IPS-18c (cell line): Measurements from ENCODE around the gene CARMIL1.
"Not testable (repeated sequence)": the region's sequence is repeated elsewhere in the genome, so short reads cannot be mapped to it uniquely, and the experiment has no call there.

Source experiments
- H3K4me3 ChIP-seq: 2 replicates; pipeline ENCODE4 v1.7.0; 2013; ENCODE audit warnings: low read depth, mild to moderate bottlenecking, low read length, moderate library complexity; ENCODE audit not compliant: insufficient read depth
- H3K9me3 ChIP-seq: one replicate; pipeline ENCODE4 v1.6.1; 2013; ENCODE audit warnings: mild to moderate bottlenecking, low read length, moderate library complexity; ENCODE audit not compliant: control insufficient read depth, insufficient read depth

Gene CARMIL1

DNA sequence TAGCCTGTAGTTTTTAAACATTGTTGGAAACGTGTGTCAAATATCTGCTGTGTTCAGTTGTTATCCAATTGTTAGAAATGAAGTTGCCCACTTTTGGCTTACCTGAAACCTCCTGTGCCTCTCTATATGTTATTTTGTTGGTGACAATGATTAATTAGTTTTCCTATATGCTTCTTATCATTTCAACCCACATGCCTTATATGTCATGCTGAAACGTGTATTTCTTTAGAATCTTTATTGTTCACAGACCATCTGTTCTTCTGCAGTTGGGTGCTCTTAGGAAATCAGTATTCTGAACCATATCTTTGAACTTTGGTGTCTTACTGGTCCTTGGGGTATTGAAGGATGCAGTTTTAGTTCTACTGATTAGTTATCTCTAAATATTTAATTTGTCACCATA lies 281.7 kb downstream of the CARMIL1 start:
- Histone ChIP-seq H3K9me3 (no peaks in the 10 kb centered on the region), H3K4me3 (no peak overlapping the region)

GRCh38 chr6:25564943-25565342 lies 285.8 kb downstream of the CARMIL1 start:
- no peak overlapping the region for H3K4me3 ChIP-seq
- no peaks in the 10 kb centered on the region for H3K9me3 ChIP-seq

GRCh38 chr6:25570578-25570977 lies 291.4 kb downstream of the CARMIL1 start:
- H3K9me3 ChIP-seq, result no peaks in the 10 kb centered on the region
- no peak overlapping the region for H3K4me3 ChIP-seq

- H3K9me3 ChIP-seq, result no peaks in the 10 kb centered on the region
- no peak overlapping the region for H3K4me3 ChIP-seq
Measured at GRCh38 chr6:25576919-25577318, 297.7 kb downstream of the CARMIL1 start.

DNA sequence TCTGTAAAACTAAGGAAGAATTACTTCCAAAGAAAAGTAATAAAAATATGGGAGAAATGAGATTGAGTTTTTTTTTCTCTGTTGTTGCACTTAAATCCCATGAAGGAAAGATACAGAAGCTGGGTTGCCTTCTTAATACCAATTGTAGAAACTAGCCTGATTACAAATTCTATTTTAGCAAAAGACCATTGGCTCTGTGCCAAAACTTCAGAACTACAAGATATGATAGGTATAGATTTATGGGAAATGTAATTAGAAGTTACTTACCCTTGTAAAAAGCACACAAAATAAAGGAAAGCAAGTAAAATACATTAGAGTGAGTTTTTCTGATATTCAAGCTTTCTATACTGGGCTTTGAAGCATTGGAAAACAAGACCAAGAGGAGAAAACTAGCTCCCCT lies 299.4 kb downstream of the CARMIL1 start:
- Histone ChIP-seq H3K4me3 (no peak overlapping the region), H3K9me3 (no peaks in the 10 kb centered on the region)

DNA sequence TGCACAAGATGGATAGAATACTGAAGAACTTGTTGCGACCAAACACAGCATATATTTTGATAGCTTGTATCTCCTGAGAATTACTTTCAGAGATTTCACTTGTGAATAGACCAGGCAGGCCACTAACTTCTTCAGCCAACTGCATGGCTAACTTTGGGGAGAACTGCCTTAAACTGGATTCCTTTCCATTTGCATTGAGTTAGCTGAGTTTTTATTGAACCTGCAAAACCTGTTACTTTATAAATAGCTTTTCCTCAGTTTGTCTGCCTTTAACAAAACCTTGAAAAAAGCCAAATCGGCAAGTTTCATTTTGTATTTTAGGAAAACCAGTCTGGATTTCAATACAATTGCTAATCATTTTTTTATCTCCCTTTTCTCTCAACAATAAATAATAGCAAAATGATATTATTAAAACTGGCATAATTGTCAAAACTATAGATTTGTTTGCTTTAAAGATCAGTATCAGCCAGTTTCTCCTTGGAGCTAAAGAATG lies 300.3 kb downstream of the CARMIL1 start:
- no peak overlapping the region for H3K4me3 ChIP-seq

GRCh38 chr6:25579902-25580495 lies 300.8 kb downstream of the CARMIL1 start:
- H3K9me3 ChIP-seq, result peaks cover 2% of the 10 kb centered on the region
- H3K4me3 ChIP-seq, result no peak overlapping the region

More for the DNA sequence above, 300.3 kb downstream of the CARMIL1 start:
- no peaks in the 10 kb centered on the region for H3K9me3 ChIP-seq

- H3K4me3 ChIP-seq, result no peak overlapping the region
- H3K9me3 ChIP-seq, result peaks cover 2% of the 10 kb centered on the region
Measured at GRCh38 chr6:25582101-25582500, 302.9 kb downstream of the CARMIL1 start.

DNA sequence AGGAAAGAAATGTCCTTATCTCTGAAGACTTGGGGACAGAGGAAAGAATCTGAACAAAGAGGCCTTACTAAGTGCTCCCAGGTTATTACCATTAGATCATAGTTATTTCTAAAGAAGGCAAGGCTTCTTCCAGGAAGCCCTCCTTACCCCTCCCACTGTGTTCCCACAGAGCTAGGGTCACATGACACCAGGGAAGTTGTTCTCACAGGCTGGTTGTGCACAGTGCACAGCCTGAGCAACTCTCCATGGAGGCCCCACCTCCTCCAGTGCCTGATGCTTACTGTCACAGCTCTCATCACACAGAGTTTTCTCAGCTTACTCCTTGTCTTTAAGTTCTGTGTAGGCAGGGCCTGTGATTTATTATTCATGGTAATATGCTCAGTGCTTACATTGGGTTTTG lies 303.9 kb downstream of the CARMIL1 start:
- H3K9me3 ChIP-seq, result peaks cover 2% of the 10 kb centered on the region
- H3K4me3 ChIP-seq, result no peak overlapping the region

- Histone ChIP-seq H3K4me3 (no peak overlapping the region), H3K9me3 (peaks cover 2% of the 10 kb centered on the region)
Measured at GRCh38 chr6:25583906-25584305, 304.7 kb downstream of the CARMIL1 start.

- peaks cover 2% of the 10 kb centered on the region for H3K9me3 ChIP-seq
- no peak overlapping the region for H3K4me3 ChIP-seq
Measured at GRCh38 chr6:25585225-25585624, 306.1 kb downstream of the CARMIL1 start.

- not testable (repeated sequence) for H3K4me3 ChIP-seq, H3K9me3 ChIP-seq
Measured at GRCh38 chr6:25586119-25586518, 306.9 kb downstream of the CARMIL1 start.

DNA sequence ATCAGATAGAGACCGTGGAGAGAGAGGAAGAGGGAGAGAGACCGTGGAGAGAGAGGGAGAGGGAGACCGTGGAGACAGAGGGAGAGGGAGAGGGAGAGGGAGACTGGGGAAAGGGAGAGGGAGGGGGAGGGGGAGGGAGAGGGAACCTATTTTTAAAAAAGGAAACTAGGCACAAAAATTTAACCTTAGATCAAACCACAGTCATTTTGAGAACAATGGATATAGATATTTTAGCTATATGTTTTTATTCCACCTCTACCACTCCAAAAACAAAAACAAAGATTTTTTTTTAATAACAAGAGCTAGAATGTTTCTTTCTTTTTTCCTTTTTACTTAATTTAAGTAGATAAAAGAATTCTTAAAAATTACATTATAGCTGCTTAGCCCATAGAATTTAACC lies 307.8 kb downstream of the CARMIL1 start:
- Histone ChIP-seq H3K4me3 (no peak overlapping the region), H3K9me3 (peaks cover 2% of the 10 kb centered on the region)

- Histone ChIP-seq H3K4me3 (no peak overlapping the region), H3K9me3 (no peaks in the 10 kb centered on the region)
Measured at GRCh38 chr6:25590986-25591385, 311.8 kb downstream of the CARMIL1 start.

- Histone ChIP-seq H3K9me3 (no peaks in the 10 kb centered on the region), H3K4me3 (no peak overlapping the region)
Measured at GRCh38 chr6:25596928-25597818, 318.0 kb downstream of the CARMIL1 start.

- no peaks in the 10 kb centered on the region for H3K9me3 ChIP-seq
- H3K4me3 ChIP-seq, result no peak overlapping the region
Measured at GRCh38 chr6:25599516-25600085, 320.4 kb downstream of the CARMIL1 start.

DNA sequence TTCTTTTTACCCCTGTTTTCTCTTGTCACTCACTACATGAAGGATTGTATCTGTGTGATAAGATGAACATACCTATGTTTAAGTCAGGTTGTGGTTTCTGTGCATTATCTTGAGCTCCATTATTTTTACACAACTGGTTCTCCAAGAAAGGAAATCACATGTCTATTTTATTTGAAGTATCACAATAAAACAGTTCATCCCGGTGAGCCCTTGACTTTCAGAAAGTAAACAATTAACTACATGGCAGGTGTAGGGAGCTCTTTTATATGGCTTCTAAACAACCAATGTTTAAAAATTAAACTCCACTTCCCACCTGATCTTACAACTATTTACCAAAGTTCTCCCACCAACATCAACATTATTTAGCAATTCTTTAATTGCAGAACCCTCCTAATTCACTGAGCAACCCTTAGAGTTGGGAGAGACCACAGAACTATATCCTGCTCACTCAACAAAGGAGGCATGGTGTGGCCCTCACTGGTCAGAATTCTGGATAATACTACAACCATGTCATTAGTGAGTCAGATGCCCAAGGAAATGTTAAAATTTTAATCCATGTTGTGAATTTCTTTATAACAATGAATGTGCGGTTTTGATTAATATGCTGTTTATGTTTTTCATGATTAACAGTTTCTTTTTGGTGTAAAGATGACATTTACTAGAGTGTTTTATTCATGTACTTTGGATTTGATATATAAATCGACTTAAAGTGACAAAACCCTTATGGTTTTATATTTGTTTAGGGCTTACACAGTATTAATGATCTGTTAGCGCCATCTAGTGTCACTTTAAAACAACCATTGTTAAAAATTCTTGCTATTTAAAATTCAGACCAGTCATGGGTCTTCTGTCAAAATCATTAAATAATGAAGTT lies 322.9 kb downstream of the CARMIL1 start:
- Histone ChIP-seq H3K9me3 (no peaks in the 10 kb centered on the region), H3K4me3 (no peak overlapping the region)
